Activated naive CD4-positive, alpha-beta T cell treated with anti-CD3 and anti-CD28 coated beads, Interleukin-2, amount 10 ng/mL, durations not matched to agents 7 days and 5 days (primary cell): ENCODE data around the gene CFAP221.
"Not testable (repeated sequence)": the region's sequence is repeated elsewhere in the genome, so short reads cannot be mapped to it uniquely, and the experiment has no call there.

Source experiments
- CTCF ChIA-PET: fragments of 350-600 bp; sonication (Branson Sonifier 250); formaldehyde crosslinking; loops from one replicate; lab custom pipeline; 2021; ENCODE audit warnings: antibody characterized with exemption; lab: Charles Lee
- DNase-seq: peaks from one replicate; pipeline ENCODE4 v3.0.0-alpha.2; 2020
- H3K27ac Mint-ChIP-seq: one replicate; pipeline ENCODE4 v1.8.0; 2021; ENCODE audit warnings: mild to moderate bottlenecking, moderate library complexity, mixed read lengths
- H3K27me3 Mint-ChIP-seq: one replicate; pipeline ENCODE4 v1.8.0; 2021; ENCODE audit warnings: mild to moderate bottlenecking, mixed read lengths
- H3K36me3 Mint-ChIP-seq: one replicate; pipeline ENCODE4 v1.8.0; 2021; ENCODE audit warnings: mixed read lengths
- H3K4me1 Mint-ChIP-seq: one replicate; pipeline ENCODE4 v1.8.0; 2021; ENCODE audit warnings: mixed read lengths
- H3K4me3 Mint-ChIP-seq: one replicate; pipeline ENCODE4 v1.8.0; 2021; ENCODE audit warnings: mild to moderate bottlenecking, moderate library complexity, mixed read lengths
- H3K9me3 Mint-ChIP-seq: one replicate; pipeline ENCODE4 v1.8.0; 2021; ENCODE audit warnings: mixed read lengths

CFAP221 gene

GRCh38 chr2:119586085-119586484 is 41.8 kb downstream of the CFAP221 start:
- H3K27me3 Mint-ChIP-seq, result peaks cover 11% of the 10 kb centered on the region
- CTCF ChIA-PET, result no interaction called here
- no peaks in the 10 kb centered on the region for H3K9me3 Mint-ChIP-seq
- H3K4me3 Mint-ChIP-seq, result no peak overlapping the region
- H3K4me1 Mint-ChIP-seq, result no peaks in the 10 kb centered on the region
- H3K27ac Mint-ChIP-seq, result no peak overlapping the region
- H3K36me3 Mint-ChIP-seq, result no peaks in the 10 kb centered on the region
- no peak for DNase-seq

DNA sequence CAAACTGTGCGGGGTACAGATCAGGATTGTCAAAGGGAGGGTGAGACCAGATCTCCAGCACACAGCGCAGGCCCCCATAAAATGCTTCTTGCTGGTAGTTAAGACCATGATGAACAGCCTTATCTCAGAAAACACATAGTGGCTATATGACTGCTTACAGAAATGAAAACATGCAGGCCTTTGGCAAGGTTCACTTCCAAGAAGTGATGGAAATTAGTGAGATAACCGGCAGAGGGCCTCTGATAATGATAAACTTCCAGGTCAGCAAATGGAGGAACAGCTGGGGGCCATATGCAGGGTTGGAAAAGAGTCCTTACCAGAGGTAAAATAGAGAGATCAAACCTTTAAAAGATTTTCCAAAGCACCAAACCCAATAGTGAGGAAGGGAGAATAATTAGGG is 46.6 kb downstream of the CFAP221 start:
- no peaks in the 10 kb centered on the region for H3K9me3 Mint-ChIP-seq
- H3K27ac Mint-ChIP-seq, result no peak overlapping the region
- no peaks in the 10 kb centered on the region for H3K36me3 Mint-ChIP-seq
- DNase-seq, result no peak
- peaks cover 16% of the 10 kb centered on the region for H3K27me3 Mint-ChIP-seq
- H3K4me1 Mint-ChIP-seq, result no peaks in the 10 kb centered on the region
- no peak overlapping the region for H3K4me3 Mint-ChIP-seq
- CTCF ChIA-PET, result no interaction called here

DNA sequence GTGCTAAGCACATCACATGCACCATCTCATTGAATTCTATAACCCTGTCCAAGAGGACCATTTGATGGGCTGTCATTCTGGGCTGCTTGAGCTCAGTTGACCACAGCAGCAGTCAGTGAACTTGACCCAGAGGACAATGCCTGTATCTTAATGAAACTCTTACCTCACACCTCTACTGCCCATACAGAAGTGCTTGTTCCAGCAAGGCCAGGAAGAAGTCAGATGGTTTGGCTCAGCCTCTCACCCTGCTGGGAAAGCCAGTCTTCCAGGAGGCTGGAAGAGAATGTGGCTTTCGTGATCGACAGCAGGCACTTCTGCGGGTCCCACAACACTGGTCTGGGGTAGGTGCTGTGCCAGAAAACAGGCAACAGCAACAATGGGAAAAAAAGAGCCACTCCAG is 47.3 kb downstream of the CFAP221 start:
- peaks cover 12% of the 10 kb centered on the region for H3K27me3 Mint-ChIP-seq
- H3K4me1 Mint-ChIP-seq, result no peaks in the 10 kb centered on the region
- no peak overlapping the region for H3K4me3 Mint-ChIP-seq
- no peak overlapping the region for H3K27ac Mint-ChIP-seq
- H3K36me3 Mint-ChIP-seq, result no peaks in the 10 kb centered on the region
- no peak for DNase-seq
- CTCF ChIA-PET, result no interaction called here
- H3K9me3 Mint-ChIP-seq, result no peaks in the 10 kb centered on the region

- Mint-ChIP-seq H3K4me3 (no peak overlapping the region), H3K9me3 (no peaks in the 10 kb centered on the region), H3K36me3 (no peaks in the 10 kb centered on the region), H3K4me1 (no peaks in the 10 kb centered on the region), H3K27ac (no peak overlapping the region), H3K27me3 (peaks cover 12% of the 10 kb centered on the region)
- no peak for DNase-seq
- CTCF ChIA-PET, result no interaction called here
Measured at GRCh38 chr2:119592436-119592835, 48.2 kb downstream of the CFAP221 start.

DNA sequence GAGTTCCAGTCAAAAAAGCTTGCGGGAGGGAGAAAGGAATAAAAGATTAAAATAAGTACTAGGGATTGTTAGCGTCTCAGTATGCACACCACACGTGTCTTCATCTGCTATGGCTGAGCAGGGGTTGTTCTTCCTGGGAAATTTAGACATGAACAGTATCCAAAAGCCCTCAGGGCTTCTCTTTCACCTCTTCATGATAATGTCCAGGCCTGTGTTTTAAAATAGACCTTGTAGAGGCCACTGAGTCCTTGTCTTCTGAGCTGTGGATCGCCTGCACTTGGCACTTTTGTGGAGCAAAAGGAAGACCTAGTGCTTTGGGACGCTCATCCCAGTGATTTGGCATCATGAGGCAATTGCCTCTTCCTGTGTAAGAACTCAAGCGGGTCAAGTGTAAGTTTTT is 52.4 kb downstream of the CFAP221 start:
- CTCF ChIA-PET, result no interaction called here
- H3K4me3 Mint-ChIP-seq, result no peak overlapping the region
- peaks cover 10% of the 10 kb centered on the region for H3K27me3 Mint-ChIP-seq
- no peak overlapping the region for H3K27ac Mint-ChIP-seq
- no peaks in the 10 kb centered on the region for H3K4me1 Mint-ChIP-seq
- no peak for DNase-seq
- no peaks in the 10 kb centered on the region for H3K9me3 Mint-ChIP-seq
- H3K36me3 Mint-ChIP-seq, result no peaks in the 10 kb centered on the region

GRCh38 chr2:119598596-119599263 is 54.5 kb downstream of the CFAP221 start:
- H3K27ac Mint-ChIP-seq, result no peak overlapping the region
- no peaks in the 10 kb centered on the region for H3K4me1 Mint-ChIP-seq
- H3K27me3 Mint-ChIP-seq, result peaks cover 9% of the 10 kb centered on the region
- no peaks in the 10 kb centered on the region for H3K9me3 Mint-ChIP-seq
- no peak overlapping the region for H3K4me3 Mint-ChIP-seq
- H3K36me3 Mint-ChIP-seq, result no peaks in the 10 kb centered on the region
- no peak for DNase-seq
- CTCF ChIA-PET, result no interaction called here

GRCh38 chr2:119599384-119599783 is 55.1 kb downstream of the CFAP221 start:
- H3K9me3 Mint-ChIP-seq, result no peaks in the 10 kb centered on the region
- H3K27ac Mint-ChIP-seq, result no peak overlapping the region
- H3K4me3 Mint-ChIP-seq, result no peak overlapping the region
- DNase-seq, result no peak
- no peaks in the 10 kb centered on the region for H3K4me1 Mint-ChIP-seq
- H3K27me3 Mint-ChIP-seq, result peaks cover 9% of the 10 kb centered on the region
- CTCF ChIA-PET, result no interaction called here
- H3K36me3 Mint-ChIP-seq, result no peaks in the 10 kb centered on the region

GRCh38 chr2:119605096-119605495 is 60.8 kb downstream of the CFAP221 start:
- no peaks in the 10 kb centered on the region for H3K36me3 Mint-ChIP-seq
- no peaks in the 10 kb centered on the region for H3K9me3 Mint-ChIP-seq
- no peak for DNase-seq
- no peak overlapping the region for H3K27ac Mint-ChIP-seq
- CTCF ChIA-PET, result no interaction called here
- no peak overlapping the region for H3K4me3 Mint-ChIP-seq
- peaks cover 15% of the 10 kb centered on the region for H3K27me3 Mint-ChIP-seq
- no peaks in the 10 kb centered on the region for H3K4me1 Mint-ChIP-seq

DNA sequence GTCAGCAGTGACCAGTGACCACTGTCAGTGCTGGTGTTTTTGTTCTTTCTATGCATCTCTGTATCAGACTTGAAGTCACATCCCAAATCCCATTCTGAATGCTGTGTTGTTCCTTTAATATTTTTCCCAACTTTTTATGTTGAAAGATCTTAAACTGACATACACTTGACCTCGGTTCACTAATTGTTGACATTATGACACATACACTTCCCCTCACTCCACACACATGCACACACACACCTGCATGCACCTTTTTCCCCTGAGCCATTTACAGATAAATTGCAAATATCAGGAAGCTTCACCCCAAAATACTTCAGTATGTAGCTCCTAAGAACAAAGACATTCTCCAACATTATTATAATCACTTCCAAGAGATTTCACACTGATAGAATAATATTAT is 62.4 kb downstream of the CFAP221 start:
- H3K9me3 Mint-ChIP-seq, result no peaks in the 10 kb centered on the region
- CTCF ChIA-PET, result no interaction called here
- H3K27me3 Mint-ChIP-seq, result peaks cover 17% of the 10 kb centered on the region
- no peak overlapping the region for H3K27ac Mint-ChIP-seq
- DNase-seq, result no peak
- H3K4me3 Mint-ChIP-seq, result no peak overlapping the region
- no peaks in the 10 kb centered on the region for H3K4me1 Mint-ChIP-seq
- no peaks in the 10 kb centered on the region for H3K36me3 Mint-ChIP-seq

- H3K36me3 Mint-ChIP-seq, result no peaks in the 10 kb centered on the region
- H3K9me3 Mint-ChIP-seq, result peaks cover 4% of the 10 kb centered on the region
- H3K27me3 Mint-ChIP-seq, result peaks cover 17% of the 10 kb centered on the region
- DNase-seq, result no peak
- no peak overlapping the region for H3K27ac Mint-ChIP-seq
- H3K4me3 Mint-ChIP-seq, result no peak overlapping the region
- H3K4me1 Mint-ChIP-seq, result no peaks in the 10 kb centered on the region
- CTCF ChIA-PET, result interaction anchor here (0.6 kb wide), 1 partner anchor 403 kb away, joined by 3 read pairs; no protein-coding TSS in a partner anchor
Measured at GRCh38 chr2:119608553-119608952, 64.3 kb downstream of the CFAP221 start.

DNA sequence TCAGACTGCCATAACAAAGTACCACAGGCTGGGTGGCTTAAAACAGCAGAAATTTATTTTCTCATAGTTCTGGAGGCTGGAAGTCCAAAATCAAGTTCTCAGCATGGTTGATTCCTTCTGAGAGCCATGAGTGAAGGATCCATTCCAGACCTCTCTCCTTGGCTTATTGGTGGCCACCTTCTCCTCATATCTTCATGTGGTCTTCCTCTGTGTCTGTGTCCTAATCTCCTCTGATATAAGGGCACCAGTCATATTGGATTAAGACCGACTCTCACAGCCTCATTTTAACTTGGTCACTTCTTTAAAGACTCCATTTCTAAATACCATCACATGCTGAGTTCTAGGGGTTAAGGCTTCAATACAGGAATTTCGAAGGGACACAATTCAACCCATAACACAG is 65.1 kb downstream of the CFAP221 start:
- Mint-ChIP-seq H3K4me3 (no peak overlapping the region), H3K9me3 (peaks cover 12% of the 10 kb centered on the region), H3K27ac (no peak overlapping the region), H3K27me3 (peaks cover 21% of the 10 kb centered on the region), H3K36me3 (no peaks in the 10 kb centered on the region), H3K4me1 (no peaks in the 10 kb centered on the region)
- DNase-seq, result no peak
- CTCF ChIA-PET, result no interaction called here

- H3K27ac Mint-ChIP-seq, CTCF ChIA-PET, H3K4me1 Mint-ChIP-seq, H3K4me3 Mint-ChIP-seq, DNase-seq, H3K36me3 Mint-ChIP-seq: not testable (repeated sequence)
- H3K9me3 Mint-ChIP-seq, result peaks cover 27% of the 10 kb centered on the region
- H3K27me3 Mint-ChIP-seq, result peaks cover 14% of the 10 kb centered on the region
Measured at GRCh38 chr2:119614140-119614539, 69.9 kb downstream of the CFAP221 start.

- Mint-ChIP-seq H3K36me3 (no peaks in the 10 kb centered on the region), H3K4me1 (no peaks in the 10 kb centered on the region), H3K27ac (no peak overlapping the region), H3K27me3 (peaks cover 12% of the 10 kb centered on the region), H3K9me3 (peaks cover 27% of the 10 kb centered on the region), H3K4me3 (no peak overlapping the region)
- DNase-seq, result no peak
- CTCF ChIA-PET, result no interaction called here
Measured at GRCh38 chr2:119616421-119616820, 72.2 kb downstream of the CFAP221 start.

GRCh38 chr2:119617455-119617854 is 73.2 kb downstream of the CFAP221 start:
- no peak overlapping the region for H3K27ac Mint-ChIP-seq
- CTCF ChIA-PET, result no interaction called here
- no peaks in the 10 kb centered on the region for H3K4me1 Mint-ChIP-seq
- peaks cover 27% of the 10 kb centered on the region for H3K9me3 Mint-ChIP-seq
- no peaks in the 10 kb centered on the region for H3K36me3 Mint-ChIP-seq
- H3K4me3 Mint-ChIP-seq, result no peak overlapping the region
- no peak for DNase-seq
- H3K27me3 Mint-ChIP-seq, result peaks cover 12% of the 10 kb centered on the region

- DNase-seq, H3K27ac Mint-ChIP-seq, H3K4me1 Mint-ChIP-seq, CTCF ChIA-PET, H3K36me3 Mint-ChIP-seq, H3K4me3 Mint-ChIP-seq: not testable (repeated sequence)
- Mint-ChIP-seq H3K27me3 (peaks cover 12% of the 10 kb centered on the region), H3K9me3 (peaks cover 21% of the 10 kb centered on the region)
Measured at GRCh38 chr2:119618725-119619124, 74.5 kb downstream of the CFAP221 start.
